ENCODE results near the gene KIR2DL1. TPM values are rescaled to one million over a fixed set of nuclear protein-coding genes. Genes with fewer than 3 reads are reported as not detected.
A peak's percentile ranks its signal among the peaks of the same experiment; 100 is the strongest.
"Not testable (repeated sequence)": the region's sequence is repeated elsewhere in the genome, so short reads cannot be mapped to it uniquely, and the experiment has no call there.

The KIR2DL1 gene
- polyA plus RNA-seq, 3 donors = not detected

- H3K36me3 Mint-ChIP-seq; H3K4me2 ChIP-seq (replicated peaks; ENCODE audit: extremely low read depth, low read length, poor library complexity, severe bottlenecking); H3K9me3 ChIP-seq (replicated peaks in 1 of 2; ENCODE audit: control insufficient read depth in 1 of 2, insufficient read depth in 1 of 2, low read length in 2 of 2); H3K36me3 ChIP-seq (replicated peaks in 1 of 2; ENCODE audit: control insufficient read depth in 1 of 2, insufficient read depth in 2 of 2, low read length in 2 of 2); H3K27me3 ChIP-seq (ENCODE audit: control insufficient read depth in 2 of 2, insufficient read depth in 2 of 2, low read length in 2 of 2); H3K4me3 ChIP-seq (replicated peaks in 1 of 3; ENCODE audit: low read depth in 2 of 3, low read length in 3 of 3); H3K9me3 Mint-ChIP-seq; intact Hi-C loops (cut with micrococcal nuclease); H4K20me1 ChIP-seq (ENCODE audit: insufficient read depth, low read length); H2AFZ ChIP-seq (ENCODE audit: insufficient read depth, low read depth, low read length, poor library complexity, severe bottlenecking); H3K79me2 ChIP-seq (ENCODE audit: insufficient read depth, low read length); H3K27me3 Mint-ChIP-seq (ENCODE audit: low read depth in 3 of 3): not testable (repeated sequence)
- Histone ChIP-seq H3K27ac (ENCODE audit: low read depth in 1 of 2, low read length in 2 of 2) (peak overlapping the region; percentile 71 to 83), H3K4me1 (ENCODE audit: control insufficient read depth in 1 of 2, insufficient read depth in 2 of 2, low read length in 2 of 2) (peaks cover 22 to 33% of the 10 kb centered on the region in 2 donors), H3K9ac (ENCODE audit: insufficient read depth, low read length, poor library complexity, severe bottlenecking) (peak overlapping the region; percentile 32)
- H3K4me3 Mint-ChIP-seq = peak overlapping the region in 1 of 2 donors; percentile 64
- peak; percentile 84 to 96 (median 95) for DNase-seq
- 0% methylated on average over 4 of the region's 6 CpGs for WGBS (ENCODE audit: insufficient coverage)
- peaks cover 29% of the 10 kb centered on the region for H3K4me1 Mint-ChIP-seq
- H3K27ac Mint-ChIP-seq = peak overlapping the region; percentile 93 to 99 (median 95)
Measured at GRCh38 chr19:54788154-54788553, 18.6 kb downstream of the KIR2DL1 start.

- Histone ChIP-seq H3K9me3 (replicated peaks in 1 of 2; ENCODE audit: control insufficient read depth in 1 of 2, insufficient read depth in 1 of 2, low read length in 2 of 2) (no peaks in the 10 kb centered on the region), H2AFZ (ENCODE audit: insufficient read depth, low read depth, low read length, poor library complexity, severe bottlenecking) (no peak overlapping the region), H3K4me2 (replicated peaks; ENCODE audit: extremely low read depth, low read length, poor library complexity, severe bottlenecking) (no peak overlapping the region), H3K36me3 (replicated peaks in 1 of 2; ENCODE audit: control insufficient read depth in 1 of 2, insufficient read depth in 2 of 2, low read length in 2 of 2) (no peaks in the 10 kb centered on the region), H3K79me2 (ENCODE audit: insufficient read depth, low read length) (no peaks in the 10 kb centered on the region), H3K9ac (ENCODE audit: insufficient read depth, low read length, poor library complexity, severe bottlenecking) (no peak overlapping the region), H3K27me3 (ENCODE audit: control insufficient read depth in 2 of 2, insufficient read depth in 2 of 2, low read length in 2 of 2) (no peaks in the 10 kb centered on the region), H4K20me1 (ENCODE audit: insufficient read depth, low read length) (no peaks in the 10 kb centered on the region), H3K4me3 (replicated peaks in 1 of 3; ENCODE audit: low read depth in 2 of 3, low read length in 3 of 3) (no peak overlapping the region), H3K4me1 (ENCODE audit: control insufficient read depth in 1 of 2, insufficient read depth in 2 of 2, low read length in 2 of 2) (peaks cover 24 to 40% of the 10 kb centered on the region in 2 donors), H3K27ac (ENCODE audit: low read depth in 1 of 2, low read length in 2 of 2) (no peak overlapping the region)
- H3K27ac Mint-ChIP-seq = peak overlapping the region in 2 of 7 donors; percentile 20 to 66
- H3K4me3 Mint-ChIP-seq = no peak overlapping the region
- TF ChIP-seq, protein P1, sequence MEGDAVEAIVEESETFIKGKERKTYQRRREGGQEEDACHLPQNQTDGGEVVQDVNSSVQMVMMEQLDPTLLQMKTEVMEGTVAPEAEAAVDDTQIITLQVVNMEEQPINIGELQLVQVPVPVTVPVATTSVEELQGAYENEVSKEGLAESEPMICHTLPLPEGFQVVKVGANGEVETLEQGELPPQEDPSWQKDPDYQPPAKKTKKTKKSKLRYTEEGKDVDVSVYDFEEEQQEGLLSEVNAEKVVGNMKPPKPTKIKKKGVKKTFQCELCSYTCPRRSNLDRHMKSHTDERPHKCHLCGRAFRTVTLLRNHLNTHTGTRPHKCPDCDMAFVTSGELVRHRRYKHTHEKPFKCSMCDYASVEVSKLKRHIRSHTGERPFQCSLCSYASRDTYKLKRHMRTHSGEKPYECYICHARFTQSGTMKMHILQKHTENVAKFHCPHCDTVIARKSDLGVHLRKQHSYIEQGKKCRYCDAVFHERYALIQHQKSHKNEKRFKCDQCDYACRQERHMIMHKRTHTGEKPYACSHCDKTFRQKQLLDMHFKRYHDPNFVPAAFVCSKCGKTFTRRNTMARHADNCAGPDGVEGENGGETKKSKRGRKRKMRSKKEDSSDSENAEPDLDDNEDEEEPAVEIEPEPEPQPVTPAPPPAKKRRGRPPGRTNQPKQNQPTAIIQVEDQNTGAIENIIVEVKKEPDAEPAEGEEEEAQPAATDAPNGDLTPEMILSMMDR (IDR thresholded peaks at IDR 0.05) = no peak
- H3K36me3 Mint-ChIP-seq = peaks cover 0 to 4% of the 10 kb centered on the region in 2 donors
- no peak for DNase-seq
- 90% methylated on average over 2 of the region's 5 CpGs for WGBS (ENCODE audit: insufficient coverage)
- H3K9me3 Mint-ChIP-seq = peaks cover 0 to 6% (median 0%) of the 10 kb centered on the region in 7 donors
- intact Hi-C loops (cut with micrococcal nuclease) = loop anchor here in 1 of 2 donors (10.0 kb wide), 1 partner anchor 84 kb away; the partner anchor contains the start of gene FCAR
- H3K4me1 Mint-ChIP-seq = peaks cover 32% of the 10 kb centered on the region
- H3K27me3 Mint-ChIP-seq (ENCODE audit: low read depth in 3 of 3) = peaks cover 0 to 4% (median 3%) of the 10 kb centered on the region in 3 donors
Measured at GRCh38 chr19:54790711-54791110, 21.1 kb downstream of the KIR2DL1 start.
